Measurements from ENCODE around the gene NUDT8. TPM values are rescaled to one million over a fixed set of nuclear protein-coding genes. Genes with fewer than 3 reads are reported as not detected.

Gene NUDT8
- total RNA-seq, 3 donors from 2014 or later (not counting 1 experiment from before 2014, with no cell fraction given), result 1.7 to 5.2 (median 4.1) TPM

GRCh38 chr11:67664696-67665540 is 35.2 kb upstream of the NUDT8 start:
- H3K4me3 Mint-ChIP-seq, result no peak overlapping the region
- H3K9me3 Mint-ChIP-seq, result no peaks in the 10 kb centered on the region
- no peaks in the 10 kb centered on the region for H3K36me3 Mint-ChIP-seq
- no peak overlapping the region for H3K4me3 ChIP-seq (ENCODE audit: low read length)
- H3K4me1 ChIP-seq (ENCODE audit: control insufficient read depth, insufficient read depth, low read length), result peaks cover 7% of the 10 kb centered on the region
- WGBS (ENCODE audit: insufficient coverage), result 90% methylated on average over 33 of the region's 33 CpGs
- H3K36me3 ChIP-seq (ENCODE audit: control insufficient read depth, insufficient read depth, low read length), result no peaks in the 10 kb centered on the region
- no peak overlapping the region for H3K27ac Mint-ChIP-seq
- H3K4me1 Mint-ChIP-seq, result no peaks in the 10 kb centered on the region
- H3K27me3 ChIP-seq (ENCODE audit: control insufficient read depth, insufficient read depth, low read length), result no peaks in the 10 kb centered on the region
- no peak overlapping the region for H3K27ac ChIP-seq (ENCODE audit: low read length)
- no peak for TF ChIP-seq CTCF (IDR thresholded peaks at IDR 0.05)
- DNase-seq (no peak), ATAC-seq (no peak)
- H3K27me3 Mint-ChIP-seq (ENCODE audit: low read depth in 2 of 2), result peaks cover 0 to 5% of the 10 kb centered on the region in 2 donors
- intact Hi-C loops (cut with micrococcal nuclease), result no loop called here
- no peaks in the 10 kb centered on the region for H3K9me3 ChIP-seq (ENCODE audit: control insufficient read depth, insufficient read depth, low read length)

- TF ChIP-seq CTCF (IDR thresholded peaks at IDR 0.05), result no peak
- H3K27me3 ChIP-seq (ENCODE audit: control insufficient read depth, insufficient read depth, low read length), result no peaks in the 10 kb centered on the region
- no peak overlapping the region for H3K27ac ChIP-seq (ENCODE audit: low read length)
- H3K9me3 ChIP-seq (ENCODE audit: control insufficient read depth, insufficient read depth, low read length), result no peaks in the 10 kb centered on the region
- Mint-ChIP-seq H3K36me3 (no peaks in the 10 kb centered on the region), H3K9me3 (no peaks in the 10 kb centered on the region), H3K4me3 (no peak overlapping the region), H3K27ac (no peak overlapping the region), H3K4me1 (no peaks in the 10 kb centered on the region), H3K27me3 (ENCODE audit: low read depth in 2 of 2) (peaks cover 0 to 5% of the 10 kb centered on the region in 2 donors)
- intact Hi-C loops (cut with micrococcal nuclease), result no loop called here
- WGBS (ENCODE audit: insufficient coverage), result 91% methylated on average over 16 of the region's 16 CpGs
- H3K4me1 ChIP-seq (ENCODE audit: control insufficient read depth, insufficient read depth, low read length), result peaks cover 9% of the 10 kb centered on the region
- ATAC-seq (no peak), DNase-seq (no peak)
- H3K36me3 ChIP-seq (ENCODE audit: control insufficient read depth, insufficient read depth, low read length), result no peaks in the 10 kb centered on the region
- no peak overlapping the region for H3K4me3 ChIP-seq (ENCODE audit: low read length)
Observed at GRCh38 chr11:67664213-67664585, 34.5 kb upstream of the NUDT8 start.

GRCh38 chr11:67663532-67664212 is 33.9 kb upstream of the NUDT8 start:
- peaks cover 0 to 5% of the 10 kb centered on the region in 2 donors for H3K27me3 Mint-ChIP-seq (ENCODE audit: low read depth in 2 of 2)
- no peak for TF ChIP-seq CTCF (IDR thresholded peaks at IDR 0.05)
- H3K4me1 Mint-ChIP-seq, result no peaks in the 10 kb centered on the region
- Histone ChIP-seq H3K36me3 (ENCODE audit: control insufficient read depth, insufficient read depth, low read length) (no peaks in the 10 kb centered on the region), H3K4me3 (ENCODE audit: low read length) (no peak overlapping the region), H3K9me3 (ENCODE audit: control insufficient read depth, insufficient read depth, low read length) (no peaks in the 10 kb centered on the region), H3K4me1 (ENCODE audit: control insufficient read depth, insufficient read depth, low read length) (peaks cover 10% of the 10 kb centered on the region), H3K27ac (ENCODE audit: low read length) (no peak overlapping the region), H3K27me3 (ENCODE audit: control insufficient read depth, insufficient read depth, low read length) (no peaks in the 10 kb centered on the region)
- no peak for DNase-seq
- H3K9me3 Mint-ChIP-seq, result no peaks in the 10 kb centered on the region
- no peak for ATAC-seq
- intact Hi-C loops (cut with micrococcal nuclease), result no loop called here
- no peaks in the 10 kb centered on the region for H3K36me3 Mint-ChIP-seq
- no peak overlapping the region for H3K27ac Mint-ChIP-seq
- H3K4me3 Mint-ChIP-seq, result no peak overlapping the region
- 96% methylated on average over 22 of the region's 22 CpGs for WGBS (ENCODE audit: insufficient coverage)

Measured in natural killer cell (primary cell).